ENCODE measurements around the gene IFNL3. TPM values are rescaled to one million over a fixed set of nuclear protein-coding genes. Genes with fewer than 3 reads are reported as not detected.

Gene IFNL3
- total RNA-seq, 1 donor from 2014 or later = not detected

DNA sequence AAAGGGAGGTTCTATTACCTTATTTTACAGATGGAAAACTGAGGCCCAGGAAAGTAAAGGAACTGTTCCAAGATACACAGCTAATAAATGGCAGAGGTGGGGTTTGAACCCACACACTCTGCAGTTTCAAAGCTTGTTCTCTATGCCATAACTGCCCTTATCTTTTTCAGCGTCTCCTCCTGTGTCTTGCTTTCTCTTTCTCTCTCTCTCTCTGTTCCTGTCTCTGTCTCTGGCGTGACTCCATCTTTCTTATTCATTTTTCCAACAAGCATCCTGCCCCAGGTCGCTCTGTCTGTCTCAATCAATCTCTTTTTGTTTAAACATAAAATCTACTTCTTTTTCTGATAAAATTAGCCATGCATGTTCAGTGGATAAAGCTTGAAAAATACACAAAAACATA lies 7.0 kb upstream of the IFNL3 start:
- Mint-ChIP-seq H3K4me3 (no peak overlapping the region), H3K4me1 (peaks cover 2% of the 10 kb centered on the region), H3K9me3 (no peaks in the 10 kb centered on the region), H3K27me3 (ENCODE audit: insufficient read depth, low read depth) (peaks cover 31% of the 10 kb centered on the region), H3K36me3 (no peaks in the 10 kb centered on the region), H3K27ac (no peak overlapping the region)
- Histone ChIP-seq H3F3A (ENCODE audit: low read depth) (no peaks in the 10 kb centered on the region), H3K79me2 (ENCODE audit: low read depth) (no peaks in the 10 kb centered on the region), H3K4me3 (no peak overlapping the region), H3K36me3 (no peaks in the 10 kb centered on the region), H2AFZ (replicated peaks) (no peak overlapping the region), H3K27me3 (peaks cover 100% of the 10 kb centered on the region), H3K9me3 (ENCODE audit: low read depth) (no peaks in the 10 kb centered on the region), H3K9ac (no peak overlapping the region), H3K4me1 (no peaks in the 10 kb centered on the region), H3K4me2 (no peak overlapping the region), H3K27ac (no peak overlapping the region), H4K20me1 (ENCODE audit: low read depth) (no peaks in the 10 kb centered on the region)
- DNase-seq (ENCODE audit: low spot score) = no peak
- TF ChIP-seq EZH2 (IDR thresholded peaks at IDR 0.05) = no peak
- TF ChIP-seq CTCF (IDR thresholded peaks at IDR 0.05) = no peak
- no peak for TF ChIP-seq EZH2phosphoT487 (IDR thresholded peaks at IDR 0.05)

DNA sequence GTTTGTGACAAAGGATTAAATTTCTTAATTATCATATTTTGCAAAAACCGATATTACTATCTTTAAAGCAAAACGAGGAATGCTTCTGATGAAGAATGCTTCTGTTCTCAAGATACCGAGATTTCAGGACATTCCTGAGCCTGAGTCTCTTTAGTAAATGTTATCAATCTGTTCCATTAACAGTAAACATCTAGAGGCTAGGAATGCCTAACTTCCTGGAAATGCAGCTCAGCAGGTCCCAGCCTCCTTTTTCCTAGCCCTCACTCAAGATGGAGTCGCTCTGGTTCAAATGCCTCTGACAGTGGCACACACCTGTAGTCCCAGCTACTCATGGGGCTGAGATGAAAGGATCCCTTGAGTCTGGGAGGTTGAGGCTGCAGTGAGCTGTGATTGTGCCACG lies 6.3 kb upstream of the IFNL3 start:
- DNase-seq (ENCODE audit: low spot score) = no peak
- H3K27ac Mint-ChIP-seq = no peak overlapping the region

DNA sequence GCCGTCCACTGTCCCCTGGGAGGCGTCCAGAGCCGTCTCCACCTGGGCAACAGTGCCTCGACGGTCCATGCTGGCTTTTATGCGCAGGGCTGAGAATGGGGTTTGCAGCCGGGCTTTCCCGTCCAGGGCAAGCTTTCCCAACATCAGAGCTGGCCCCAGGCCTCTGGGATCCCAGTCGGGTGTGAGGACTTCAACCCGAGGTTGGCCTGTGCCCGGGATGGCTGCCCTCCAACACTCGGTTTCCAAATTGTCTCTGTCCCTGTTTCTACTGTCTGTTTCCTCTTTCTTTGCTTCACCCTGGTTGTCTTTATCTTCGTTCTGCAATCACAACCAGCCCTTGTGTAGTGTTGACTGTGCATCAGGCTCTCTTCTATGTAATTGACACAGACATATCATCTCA lies 4.0 kb upstream of the IFNL3 start, which contains the start of gene IFNL4:
Gene IFNL4, minus strand, starts transcription at position 51 of the 400 bp plus-strand sequence.
- no peaks in the 10 kb centered on the region for H3K9me3 Mint-ChIP-seq
- H3K4me3 ChIP-seq = peak within 1 kb of the TSS; percentile 27
- H3K4me2 ChIP-seq = peak within 1 kb of the TSS; percentile 62
- H3K79me2 ChIP-seq (ENCODE audit: low read depth) = no peaks in the 10 kb centered on the region
- H3K4me1 ChIP-seq = no peaks in the 10 kb centered on the region
- peaks cover 31% of the 10 kb centered on the region for H3K27me3 Mint-ChIP-seq (ENCODE audit: insufficient read depth, low read depth)
- TF ChIP-seq EZH2 (IDR thresholded peaks at IDR 0.05) (no peak), CTCF (IDR thresholded peaks at IDR 0.05) (no peak), EZH2phosphoT487 (IDR thresholded peaks at IDR 0.05) (no peak)
- H3K9ac ChIP-seq = no peak within 1 kb of the TSS
- peak within 1 kb of the TSS; percentile 89 for H2AFZ ChIP-seq (replicated peaks)
- peaks cover 2% of the 10 kb centered on the region for H3K4me1 Mint-ChIP-seq
- no peaks in the 10 kb centered on the region for H3K36me3 Mint-ChIP-seq
- H3K9me3 ChIP-seq (ENCODE audit: low read depth) = no peaks in the 10 kb centered on the region
- H3K27me3 ChIP-seq = peaks cover 82% of the 10 kb centered on the region
- H3F3A ChIP-seq (ENCODE audit: low read depth) = no peaks in the 10 kb centered on the region
- no peaks in the 10 kb centered on the region for H3K36me3 ChIP-seq
- H3K27ac ChIP-seq = no peak within 1 kb of the TSS
- no peak within 1 kb of the TSS for H3K27ac Mint-ChIP-seq
- no peaks in the 10 kb centered on the region for H4K20me1 ChIP-seq (ENCODE audit: low read depth)
- peak within 1 kb of the TSS; percentile 67 for H3K4me3 Mint-ChIP-seq
- no peak for DNase-seq (ENCODE audit: low spot score)

More for the DNA sequence above, 6.3 kb upstream of the IFNL3 start:
- Mint-ChIP-seq H3K36me3 (no peaks in the 10 kb centered on the region), H3K9me3 (no peaks in the 10 kb centered on the region), H3K27me3 (ENCODE audit: insufficient read depth, low read depth) (peaks cover 30% of the 10 kb centered on the region), H3K4me3 (no peak overlapping the region), H3K4me1 (peaks cover 2% of the 10 kb centered on the region)
- Histone ChIP-seq H4K20me1 (ENCODE audit: low read depth) (no peaks in the 10 kb centered on the region), H3F3A (ENCODE audit: low read depth) (no peaks in the 10 kb centered on the region), H2AFZ (replicated peaks) (no peak overlapping the region), H3K9me3 (ENCODE audit: low read depth) (no peaks in the 10 kb centered on the region), H3K36me3 (no peaks in the 10 kb centered on the region), H3K4me3 (no peak overlapping the region), H3K4me1 (no peaks in the 10 kb centered on the region), H3K27me3 (peaks cover 96% of the 10 kb centered on the region), H3K4me2 (no peak overlapping the region), H3K27ac (no peak overlapping the region), H3K79me2 (ENCODE audit: low read depth) (no peaks in the 10 kb centered on the region), H3K9ac (no peak overlapping the region)
- TF ChIP-seq EZH2phosphoT487 (IDR thresholded peaks at IDR 0.05) = no peak
- TF ChIP-seq CTCF (IDR thresholded peaks at IDR 0.05) = no peak
- no peak for TF ChIP-seq EZH2 (IDR thresholded peaks at IDR 0.05)
